Ectodermal cell (in vitro differentiated cells): ENCODE data around the gene TENT4B.

Source experiments
- H3K27ac ChIP-seq: 2 replicates; pipeline ENCODE4 v1.7.0; 2013; ENCODE audit warnings: mild to moderate bottlenecking, low read depth, low read length; ENCODE audit not compliant: insufficient read depth, poor library complexity, severe bottlenecking
- H3K27me3 ChIP-seq: 2 replicates; pipeline ENCODE4 v1.7.0; 2013; ENCODE audit warnings: mild to moderate bottlenecking, low read length; ENCODE audit not compliant: insufficient read depth, control insufficient read depth, poor library complexity, severe bottlenecking
- H3K36me3 ChIP-seq: one replicate; pipeline ENCODE4 v1.7.0; 2013; ENCODE audit warnings: low read length; ENCODE audit not compliant: control insufficient read depth, insufficient read depth
- H3K4me1 ChIP-seq: one replicate; pipeline ENCODE4 v1.7.0; 2013; ENCODE audit warnings: low read length; ENCODE audit not compliant: control insufficient read depth, insufficient read depth
- H3K4me3 ChIP-seq: 2 replicates; pipeline ENCODE4 v1.7.0; 2013; ENCODE audit warnings: low read depth, low read length, control low read depth; ENCODE audit not compliant: insufficient read depth
- H3K9me3 ChIP-seq: 2 replicates; pipeline ENCODE4 v1.7.0; 2013; ENCODE audit warnings: mild to moderate bottlenecking, low read length, moderate library complexity; ENCODE audit not compliant: control insufficient read depth
- WGBS, 2 experiments: methylation state at CpG; one replicate each; pipeline ENCODE4 v1.1.7; 2013; ENCODE audit warnings: missing lambda C conversion rate in 2 of 2; 5-methylcytosine and 5-hydroxymethylcytosine counted together

The TENT4B gene

DNA sequence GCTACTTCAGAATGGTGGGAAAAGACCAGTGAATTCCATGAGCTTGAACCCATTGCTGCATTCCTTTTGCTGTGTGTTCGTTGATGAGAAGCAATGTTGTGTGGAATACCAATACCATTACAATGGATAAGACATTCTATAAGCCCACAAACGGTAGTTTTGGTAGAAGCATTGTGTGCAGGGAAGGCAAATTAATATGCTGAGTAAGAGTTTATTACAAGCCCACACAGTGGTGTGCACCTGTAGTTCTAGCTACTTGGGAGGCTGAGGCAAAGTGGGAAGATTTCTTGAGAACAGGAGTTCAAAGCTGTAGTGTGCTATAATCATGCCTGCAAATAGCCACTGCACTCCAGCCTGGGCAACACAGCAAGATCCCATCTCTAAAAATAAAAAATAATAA lies 19.9 kb upstream of the TENT4B start:
- Histone ChIP-seq H3K36me3 (no peaks in the 10 kb centered on the region), H3K4me1 (no peaks in the 10 kb centered on the region), H3K9me3 (no peaks in the 10 kb centered on the region), H3K27me3 (no peaks in the 10 kb centered on the region), H3K4me3 (no peak overlapping the region), H3K27ac (no peak overlapping the region)
- WGBS, 2 experiments: 44 to 100% methylated on average over 1 to 2 of the region's 2 CpGs

DNA sequence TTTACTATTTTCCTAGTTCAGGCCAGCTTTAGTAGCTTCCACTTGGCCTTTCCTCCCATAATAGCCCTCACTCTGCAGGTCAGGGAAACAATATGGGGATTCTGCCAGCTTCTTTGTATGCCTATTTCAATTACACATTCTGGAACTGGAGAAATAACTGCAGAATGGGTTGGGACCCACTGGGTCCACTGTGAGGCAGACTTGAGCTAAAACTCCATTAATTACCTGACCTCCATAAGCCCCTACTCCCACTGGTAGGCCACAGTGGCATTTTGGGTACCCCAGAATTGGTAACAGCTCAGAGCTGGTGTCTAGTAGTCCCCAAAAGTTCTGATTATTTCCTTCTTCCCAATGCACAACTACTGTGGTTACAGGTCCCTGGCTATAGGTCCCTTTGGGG lies 16.7 kb upstream of the TENT4B start:
- Histone ChIP-seq H3K9me3 (no peaks in the 10 kb centered on the region), H3K36me3 (no peaks in the 10 kb centered on the region), H3K27ac (no peak overlapping the region), H3K27me3 (no peaks in the 10 kb centered on the region), H3K4me3 (no peak overlapping the region), H3K4me1 (no peaks in the 10 kb centered on the region)

GRCh38 chr16:50137268-50137667 lies 15.8 kb upstream of the TENT4B start:
- no peaks in the 10 kb centered on the region for H3K4me1 ChIP-seq
- WGBS, 2 experiments: 93 to 98% methylated on average over 3 of the region's 3 CpGs

GRCh38 chr16:50139580-50139979 lies 13.5 kb upstream of the TENT4B start:
- Histone ChIP-seq H3K9me3 (no peaks in the 10 kb centered on the region), H3K27ac (no peak overlapping the region), H3K4me3 (no peak overlapping the region), H3K4me1 (no peaks in the 10 kb centered on the region), H3K27me3 (no peaks in the 10 kb centered on the region), H3K36me3 (no peaks in the 10 kb centered on the region)
- 86% methylated on average over 1 of the region's 1 CpG; no CpG with 5 or more reads in 1 of the 2 experiments for WGBS, 2 experiments

More at GRCh38 chr16:50137268-50137667, 15.8 kb upstream of the TENT4B start:
- Histone ChIP-seq H3K36me3 (no peaks in the 10 kb centered on the region), H3K4me3 (no peak overlapping the region), H3K27ac (no peak overlapping the region), H3K27me3 (no peaks in the 10 kb centered on the region), H3K9me3 (no peaks in the 10 kb centered on the region)

GRCh38 chr16:50144211-50144610 lies 8.9 kb upstream of the TENT4B start:
- Histone ChIP-seq H3K9me3 (no peaks in the 10 kb centered on the region), H3K4me1 (no peaks in the 10 kb centered on the region), H3K4me3 (no peak overlapping the region), H3K27ac (no peak overlapping the region), H3K27me3 (no peaks in the 10 kb centered on the region), H3K36me3 (no peaks in the 10 kb centered on the region)
- WGBS, 2 experiments: 88 to 100% methylated on average over 1 to 2 of the region's 2 CpGs

GRCh38 chr16:50146479-50147435 lies 6.3 kb upstream of the TENT4B start:
- no peak overlapping the region for H3K27ac ChIP-seq
- H3K9me3 ChIP-seq: no peaks in the 10 kb centered on the region
- peaks cover 7% of the 10 kb centered on the region for H3K27me3 ChIP-seq
- H3K4me3 ChIP-seq: no peak overlapping the region
- no peaks in the 10 kb centered on the region for H3K36me3 ChIP-seq
- H3K4me1 ChIP-seq: no peaks in the 10 kb centered on the region
- WGBS, 2 experiments: 92 to 93% methylated on average over 9 of the region's 9 CpGs

DNA sequence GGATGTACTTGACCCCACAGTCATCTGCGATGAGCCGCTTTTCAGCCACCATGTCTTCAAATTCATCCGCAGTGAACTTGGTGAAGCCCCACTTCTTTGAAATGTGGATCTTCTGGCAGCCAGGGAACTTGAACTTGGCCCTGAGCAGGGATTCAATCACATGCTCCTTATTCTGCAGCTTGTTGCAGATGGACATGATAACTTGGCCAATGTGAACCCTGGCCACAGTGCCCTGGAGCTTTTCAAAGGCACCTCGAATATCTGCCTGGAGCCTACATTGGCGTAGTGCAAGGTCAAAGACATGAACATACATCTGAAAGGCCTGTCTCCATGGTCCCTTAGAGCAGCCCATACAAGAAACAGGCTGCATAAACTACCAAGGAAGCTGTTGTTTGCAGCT lies 1.8 kb upstream of the TENT4B start:
- 96 to 97% methylated on average over 5 of the region's 5 CpGs for WGBS, 2 experiments
- H3K27me3 ChIP-seq: peaks cover 12% of the 10 kb centered on the region
- H3K36me3 ChIP-seq: no peaks in the 10 kb centered on the region
- H3K27ac ChIP-seq: no peak overlapping the region
- H3K9me3 ChIP-seq: no peaks in the 10 kb centered on the region
- no peak overlapping the region for H3K4me3 ChIP-seq
- peaks cover 17% of the 10 kb centered on the region for H3K4me1 ChIP-seq

- Histone ChIP-seq H3K27ac (no peak overlapping the region), H3K4me3 (no peak overlapping the region), H3K4me1 (peaks cover 17% of the 10 kb centered on the region), H3K9me3 (no peaks in the 10 kb centered on the region), H3K36me3 (no peaks in the 10 kb centered on the region), H3K27me3 (peaks cover 12% of the 10 kb centered on the region)
- 92 to 93% methylated on average over 11 of the region's 11 CpGs for WGBS, 2 experiments
Observed at GRCh38 chr16:50151756-50152155, 1.4 kb upstream of the TENT4B start.

DNA sequence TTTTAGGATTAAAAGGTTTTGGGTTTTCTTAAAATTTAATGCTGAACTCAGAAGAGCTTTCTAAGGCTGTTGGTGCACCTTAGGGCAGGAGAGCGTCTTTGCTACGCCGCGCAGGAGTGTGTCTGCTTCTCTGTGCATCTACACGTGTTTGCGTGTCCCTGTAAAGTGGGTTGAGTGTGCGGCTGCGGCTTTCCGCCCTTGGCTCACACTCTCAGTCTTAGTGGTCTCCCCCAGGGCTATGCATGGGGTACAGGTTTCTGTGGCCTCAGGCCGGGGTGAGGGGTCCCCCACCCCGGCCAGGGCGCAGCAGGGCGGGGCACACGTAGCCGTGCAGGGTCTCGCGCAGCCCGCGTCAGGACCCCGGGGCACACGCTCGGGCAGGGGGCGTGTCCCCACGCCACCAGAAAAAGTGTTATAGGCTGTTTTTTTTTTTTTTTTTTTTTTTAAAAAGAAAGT lies 727 bp upstream of the TENT4B start:
- Histone ChIP-seq H3K4me1 (peaks cover 17% of the 10 kb centered on the region), H3K36me3 (no peaks in the 10 kb centered on the region), H3K27ac (peak overlapping the region; percentile 91), H3K4me3 (peak overlapping the region; percentile 77), H3K9me3 (no peaks in the 10 kb centered on the region), H3K27me3 (peaks cover 12% of the 10 kb centered on the region)
- WGBS, 2 experiments: 4% methylated on average over 24 of the region's 24 CpGs

DNA sequence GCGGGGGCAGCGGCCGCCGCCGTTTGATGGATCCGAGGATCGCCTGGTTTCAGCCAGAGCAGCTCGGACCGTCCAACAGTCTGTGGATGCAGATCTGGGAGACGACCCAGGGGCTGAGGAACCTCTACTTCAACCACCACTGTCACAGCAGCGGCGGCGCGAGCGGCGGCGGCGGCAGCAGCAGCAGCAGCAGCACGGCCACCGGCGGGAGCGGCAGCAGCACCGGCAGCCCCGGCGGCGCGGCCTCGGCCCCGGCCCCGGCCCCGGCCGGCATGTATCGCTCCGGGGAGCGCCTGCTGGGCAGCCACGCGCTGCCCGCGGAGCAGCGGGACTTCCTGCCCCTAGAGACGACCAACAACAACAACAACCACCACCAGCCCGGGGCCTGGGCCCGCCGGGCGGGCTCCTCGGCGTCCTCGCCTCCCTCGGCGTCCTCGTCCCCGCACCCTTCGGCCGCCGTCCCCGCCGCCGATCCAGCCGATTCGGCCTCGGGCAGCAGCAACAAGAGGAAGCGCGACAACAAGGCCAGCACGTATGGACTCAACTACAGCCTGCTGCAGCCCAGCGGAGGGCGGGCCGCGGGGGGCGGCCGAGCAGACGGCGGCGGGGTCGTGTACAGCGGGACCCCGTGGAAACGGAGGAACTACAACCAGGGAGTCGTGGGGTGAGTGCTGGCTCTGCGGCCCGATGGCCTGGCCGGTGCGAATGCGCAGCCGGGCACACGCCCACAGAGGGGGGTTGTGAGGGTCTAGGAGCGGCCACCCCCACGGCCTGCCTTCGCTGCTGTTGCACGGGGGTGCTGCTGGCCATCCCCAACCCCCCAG lies 702 bp downstream of the TENT4B start:
- H3K4me3 ChIP-seq: peak overlapping the region; percentile 86
- no peaks in the 10 kb centered on the region for H3K9me3 ChIP-seq
- H3K4me1 ChIP-seq: peaks cover 17% of the 10 kb centered on the region
- WGBS, 2 experiments: 0 to 1% methylated on average over 89 of the region's 89 CpGs
- H3K27me3 ChIP-seq: peaks cover 12% of the 10 kb centered on the region
- no peak overlapping the region for H3K27ac ChIP-seq
- H3K36me3 ChIP-seq: no peaks in the 10 kb centered on the region
